Retinal pigment epithelial cell (primary cell): ENCODE results near the gene RASSF3.

Source experiments
- DNase-seq: peaks from one replicate; pipeline ENCODE4 v3.0.0-alpha.2; 2010; ENCODE audit warnings: low read depth
- H3K4me3 ChIP-seq: 2 replicates; pipeline ENCODE4 v1.5.1; 2011; ENCODE audit warnings: mild to moderate bottlenecking, low read length, control low read depth, moderate library complexity
- TF ChIP-seq, protein P1 (sequence below): conservative IDR thresholded peaks from 2 replicates; pipeline ENCODE4 v1.5.1; 2011; ENCODE audit warnings: low read depth, low read length, control low read depth, inconsistent platforms

The RASSF3 gene

DNA sequence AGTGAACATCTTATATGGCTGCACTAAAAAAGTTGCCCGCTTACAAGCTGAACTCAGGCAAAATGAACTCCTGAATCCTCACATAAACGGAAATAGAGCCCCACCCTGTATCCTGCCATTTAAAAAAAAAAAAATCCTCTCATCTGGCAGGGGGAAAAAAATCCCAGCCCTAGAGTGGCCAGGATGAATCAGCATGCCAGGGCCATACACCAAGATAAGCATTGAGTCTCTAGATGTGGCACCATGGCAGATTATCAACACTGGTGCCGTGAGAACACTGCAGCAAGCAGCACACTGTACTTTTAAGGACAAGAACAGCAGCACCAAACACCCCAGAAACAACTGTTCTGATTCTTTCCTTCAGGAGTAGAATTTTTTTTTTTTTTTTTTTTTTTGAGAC, 65.5 kb downstream of the RASSF3 start:
- no peak for DNase-seq
- TF ChIP-seq, protein P1, sequence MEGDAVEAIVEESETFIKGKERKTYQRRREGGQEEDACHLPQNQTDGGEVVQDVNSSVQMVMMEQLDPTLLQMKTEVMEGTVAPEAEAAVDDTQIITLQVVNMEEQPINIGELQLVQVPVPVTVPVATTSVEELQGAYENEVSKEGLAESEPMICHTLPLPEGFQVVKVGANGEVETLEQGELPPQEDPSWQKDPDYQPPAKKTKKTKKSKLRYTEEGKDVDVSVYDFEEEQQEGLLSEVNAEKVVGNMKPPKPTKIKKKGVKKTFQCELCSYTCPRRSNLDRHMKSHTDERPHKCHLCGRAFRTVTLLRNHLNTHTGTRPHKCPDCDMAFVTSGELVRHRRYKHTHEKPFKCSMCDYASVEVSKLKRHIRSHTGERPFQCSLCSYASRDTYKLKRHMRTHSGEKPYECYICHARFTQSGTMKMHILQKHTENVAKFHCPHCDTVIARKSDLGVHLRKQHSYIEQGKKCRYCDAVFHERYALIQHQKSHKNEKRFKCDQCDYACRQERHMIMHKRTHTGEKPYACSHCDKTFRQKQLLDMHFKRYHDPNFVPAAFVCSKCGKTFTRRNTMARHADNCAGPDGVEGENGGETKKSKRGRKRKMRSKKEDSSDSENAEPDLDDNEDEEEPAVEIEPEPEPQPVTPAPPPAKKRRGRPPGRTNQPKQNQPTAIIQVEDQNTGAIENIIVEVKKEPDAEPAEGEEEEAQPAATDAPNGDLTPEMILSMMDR, result no peak
- no peak overlapping the region for H3K4me3 ChIP-seq

GRCh38 chr12:64678248-64678647, 68.0 kb downstream of the RASSF3 start:
- no peak overlapping the region for H3K4me3 ChIP-seq
- no peak for DNase-seq
- TF ChIP-seq, protein P1, result peak; percentile 15

DNA sequence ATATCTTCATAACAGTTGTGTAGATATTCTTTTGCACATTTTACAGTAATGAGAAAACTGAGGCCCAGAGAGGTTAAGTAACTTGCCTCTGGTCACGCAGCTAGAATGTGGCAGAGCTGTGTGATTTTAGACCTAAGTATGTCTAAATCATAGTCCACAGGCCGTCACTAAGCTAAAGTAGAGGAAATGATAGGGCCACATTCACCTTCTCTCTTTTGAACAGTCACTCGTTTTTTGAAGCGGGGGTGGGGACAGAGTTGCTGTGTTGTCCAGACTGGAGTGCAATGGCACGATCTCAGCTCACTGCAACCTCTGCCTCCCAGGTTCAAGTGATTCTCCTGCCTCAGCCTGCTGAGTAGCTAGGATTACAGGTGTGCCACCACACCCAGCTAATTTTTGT, 68.5 kb downstream of the RASSF3 start:
- H3K4me3 ChIP-seq, result no peak overlapping the region
- DNase-seq, result no peak
- TF ChIP-seq, protein P1, result no peak

DNA sequence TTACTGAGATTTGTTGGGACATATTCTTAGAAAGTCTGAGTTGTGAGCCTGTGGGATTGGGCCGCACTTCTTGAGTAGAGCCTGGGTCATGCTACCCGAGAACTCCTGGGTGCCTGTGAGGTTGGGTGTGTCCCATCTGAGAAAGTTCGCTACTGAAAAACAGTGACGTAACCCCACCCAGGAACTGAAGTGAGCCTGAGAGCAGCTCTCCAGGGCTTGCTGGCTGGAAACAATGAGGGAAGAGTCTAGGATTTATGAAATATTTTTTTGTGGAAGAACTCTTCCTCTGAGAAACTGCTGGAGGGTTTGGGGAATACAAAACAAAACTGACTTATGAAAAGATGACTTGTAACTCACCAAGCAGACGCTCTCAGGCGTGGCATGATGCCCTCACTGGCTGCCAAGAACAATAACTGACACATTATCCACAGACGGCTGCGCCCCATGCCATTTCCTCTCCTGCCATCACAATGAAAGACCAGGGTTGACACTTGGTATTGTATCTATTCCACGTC, 69.2 kb downstream of the RASSF3 start:
- no peak overlapping the region for H3K4me3 ChIP-seq
- no peak for DNase-seq
- TF ChIP-seq, protein P1, result no peak

GRCh38 chr12:64680235-64680634, 69.9 kb downstream of the RASSF3 start:
- TF ChIP-seq, protein P1, result no peak
- DNase-seq, result no peak
- no peak overlapping the region for H3K4me3 ChIP-seq

DNA sequence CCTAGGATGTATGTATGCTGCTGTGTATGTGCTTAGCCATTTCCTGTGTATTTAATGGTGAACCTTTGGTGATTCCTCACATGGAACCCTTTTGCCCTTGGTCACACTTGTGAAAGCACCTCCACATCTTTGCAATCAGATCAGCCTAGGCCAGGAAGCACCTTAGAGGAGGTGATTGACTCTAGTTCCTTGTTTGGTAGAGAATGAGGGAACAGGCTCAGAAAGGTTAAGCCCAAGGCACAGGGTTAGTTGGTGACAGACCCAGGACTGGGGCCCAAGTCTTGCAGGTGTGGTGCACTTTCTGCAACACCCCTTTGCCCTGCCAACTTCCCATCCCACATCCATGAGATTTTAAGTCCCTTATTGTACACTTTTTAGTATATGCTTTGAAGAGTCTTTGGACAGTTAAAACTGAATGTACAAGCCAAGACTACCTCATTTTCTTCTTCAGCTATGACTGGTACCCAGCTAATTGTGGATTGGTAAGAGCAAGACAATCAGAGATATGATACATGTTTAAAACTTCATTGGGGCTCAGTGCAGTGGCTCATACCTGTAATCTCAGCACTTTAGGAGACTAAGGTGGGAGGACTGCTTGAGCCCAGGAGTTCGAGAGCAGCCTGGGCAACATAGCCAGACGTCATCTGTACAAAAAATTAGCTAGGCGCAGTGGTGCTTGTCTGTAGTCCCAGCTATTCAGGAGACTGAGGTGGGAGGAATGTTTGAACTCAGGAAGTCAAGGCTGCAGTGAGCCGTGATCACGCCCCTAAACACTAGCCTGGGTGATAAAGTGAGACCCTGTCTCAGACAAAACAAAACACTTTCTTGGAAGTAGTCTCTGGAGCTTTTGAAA, 71.1 kb downstream of the RASSF3 start:
- no peak for DNase-seq
- no peak overlapping the region for H3K4me3 ChIP-seq
- TF ChIP-seq, protein P1, result no peak
